ENCODE measurements around the gene CYP24A1.

Gene CYP24A1

GRCh38 chr20:54172856-54173652 lies 732 bp downstream of the CYP24A1 start:
- DNase-seq = no peak

GRCh38 chr20:54172532-54172855 lies 1.3 kb downstream of the CYP24A1 start:
- DNase-seq = no peak

- no peak for DNase-seq
Measured at GRCh38 chr20:54170963-54171362, 2.8 kb downstream of the CYP24A1 start.

- DNase-seq = no peak
Measured at GRCh38 chr20:54170026-54170471, 3.7 kb downstream of the CYP24A1 start.

GRCh38 chr20:54168961-54169862 lies 4.6 kb downstream of the CYP24A1 start:
- DNase-seq = no peak

GRCh38 chr20:54167909-54168872 lies 5.6 kb downstream of the CYP24A1 start:
- DNase-seq = no peak

- no peak for DNase-seq
Measured at GRCh38 chr20:54166987-54167662, 6.7 kb downstream of the CYP24A1 start.

- DNase-seq = no peak
Measured at GRCh38 chr20:54165803-54166202, 8.0 kb downstream of the CYP24A1 start.

- DNase-seq = no peak
Measured at GRCh38 chr20:54165014-54165413, 8.8 kb downstream of the CYP24A1 start.

- DNase-seq = no peak
Measured at GRCh38 chr20:54163402-54163801, 10.4 kb downstream of the CYP24A1 start.

- DNase-seq = no peak
Measured at GRCh38 chr20:54162378-54163009, 11.3 kb downstream of the CYP24A1 start.

GRCh38 chr20:54161821-54162149 lies 12.0 kb downstream of the CYP24A1 start:
- no peak for DNase-seq

- no peak for DNase-seq
Measured at GRCh38 chr20:54161008-54161820, 12.6 kb downstream of the CYP24A1 start.

GRCh38 chr20:54160065-54161007 lies 13.4 kb downstream of the CYP24A1 start:
- no peak for DNase-seq

GRCh38 chr20:54158856-54159418 lies 14.8 kb downstream of the CYP24A1 start:
- no peak for DNase-seq

- DNase-seq = no peak
Measured at GRCh38 chr20:54158226-54158625, 15.6 kb downstream of the CYP24A1 start.

GRCh38 chr20:54156981-54157835 lies 16.6 kb downstream of the CYP24A1 start:
- no peak for DNase-seq

- DNase-seq = no peak
Measured at GRCh38 chr20:54156522-54156921, 17.3 kb downstream of the CYP24A1 start.
